HG02642 (cell line): ENCODE data around the gene ITGA5.

ENCODE experiments used
- ATAC-seq: cut with Tn5 transposase; IDR thresholded peaks from one replicate; pipeline ENCODE4 v1.9.1; 2021; ENCODE audit warnings: mild to moderate bottlenecking; ENCODE audit not compliant: unreplicated experiment, poor library complexity

Gene ITGA5

GRCh38 chr12:54413284-54414190 is 5.5 kb downstream of the ITGA5 start:
- ATAC-seq: peak; percentile 47

GRCh38 chr12:54412786-54413185 is 6.3 kb downstream of the ITGA5 start:
- no peak for ATAC-seq

GRCh38 chr12:54412348-54412747 is 6.7 kb downstream of the ITGA5 start:
- ATAC-seq: no peak

GRCh38 chr12:54411391-54412241 is 7.5 kb downstream of the ITGA5 start:
- ATAC-seq: no peak

GRCh38 chr12:54409267-54409666 is 9.8 kb downstream of the ITGA5 start:
- no peak for ATAC-seq

- ATAC-seq: no peak
Measured at GRCh38 chr12:54407183-54407905, 11.7 kb downstream of the ITGA5 start.

GRCh38 chr12:54405573-54405972 is 13.5 kb downstream of the ITGA5 start:
- no peak for ATAC-seq

GRCh38 chr12:54405106-54405505 is 14.0 kb downstream of the ITGA5 start:
- ATAC-seq: no peak

- no peak for ATAC-seq
Measured at GRCh38 chr12:54404061-54405004, 14.7 kb downstream of the ITGA5 start.

GRCh38 chr12:54401119-54401518 is 17.9 kb downstream of the ITGA5 start:
- no peak for ATAC-seq

GRCh38 chr12:54398995-54399793 is 19.9 kb downstream of the ITGA5 start:
- ATAC-seq: peak; percentile 79

GRCh38 chr12:54398218-54398617 is 20.8 kb downstream of the ITGA5 start:
- no peak for ATAC-seq

- no peak for ATAC-seq
Measured at GRCh38 chr12:54397157-54397556, 21.9 kb downstream of the ITGA5 start.

- no peak for ATAC-seq
Measured at GRCh38 chr12:54395545-54395944, 23.5 kb downstream of the ITGA5 start.

- ATAC-seq: no peak
Measured at GRCh38 chr12:54394986-54395385, 24.1 kb downstream of the ITGA5 start.

- ATAC-seq: no peak
Measured at GRCh38 chr12:54394281-54394719, 24.8 kb downstream of the ITGA5 start.

GRCh38 chr12:54393743-54394142 is 25.3 kb downstream of the ITGA5 start:
- ATAC-seq: no peak

- ATAC-seq: no peak
Measured at GRCh38 chr12:54393207-54393609, 25.9 kb downstream of the ITGA5 start.
